Kidney epithelial cell (primary cell): Measurements from ENCODE around the gene GBE1. TPM values are rescaled to one million over a fixed set of nuclear protein-coding genes. Genes with fewer than 3 reads are reported as not detected.

Source experiments
- DNase-seq: peaks from one replicate; pipeline ENCODE4 v3.0.0-alpha.2; 2010; ENCODE audit warnings: low read depth
- H3K27me3 ChIP-seq: 2 replicates; pipeline ENCODE4 v1.6.0; 2011; ENCODE audit warnings: low read length; ENCODE audit not compliant: control insufficient read depth, insufficient read depth
- H3K36me3 ChIP-seq: 2 replicates; pipeline ENCODE4 v1.5.1; 2011; ENCODE audit warnings: low read length; ENCODE audit not compliant: control insufficient read depth, insufficient read depth
- H3K4me3 ChIP-seq: 2 replicates; pipeline ENCODE4 v1.5.1; 2011; ENCODE audit warnings: low read depth, mild to moderate bottlenecking, control low read depth, low read length
- total RNA-seq: library from RNA; depleted of rRNA; stranded (reverse); fragments of >200 nt; gene quantifications from 2 replicates; pipeline ENCODE4 v1.2.3, GENCODE V29; 2015
- TF ChIP-seq, protein P1 (sequence below): IDR thresholded peaks from 2 replicates; pipeline ENCODE4 v1.5.1; 2011; ENCODE audit warnings: mild to moderate bottlenecking, moderate library complexity, low read length, control low read depth, inconsistent platforms; ENCODE audit not compliant: insufficient read depth, poor library complexity, severe bottlenecking

The GBE1 gene
- total RNA-seq, 1 donor from 2014 or later, result 30.8 TPM

DNA sequence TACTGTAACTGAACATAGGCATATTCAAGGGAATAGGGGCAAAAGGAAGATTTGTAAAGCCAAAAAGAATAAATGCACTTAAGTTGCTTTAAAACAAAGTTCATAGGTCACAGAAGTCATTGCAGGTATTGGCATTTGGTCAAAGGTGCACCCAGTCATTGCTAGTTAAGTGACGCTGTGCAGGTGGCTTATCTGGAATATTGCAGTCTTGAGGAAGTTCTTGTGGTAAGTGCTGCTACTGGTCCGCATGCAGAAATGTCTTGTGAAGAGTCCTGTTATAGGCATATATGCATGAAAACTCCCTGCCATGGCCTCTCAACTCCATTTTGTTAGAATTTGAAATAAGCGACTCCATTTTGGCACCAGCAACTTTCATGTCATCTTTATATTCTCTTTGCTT, 293.1 kb downstream of the GBE1 start:
- Histone ChIP-seq H3K27me3 (no peaks in the 10 kb centered on the region), H3K4me3 (no peak overlapping the region), H3K36me3 (no peaks in the 10 kb centered on the region)
- TF ChIP-seq, protein P1, sequence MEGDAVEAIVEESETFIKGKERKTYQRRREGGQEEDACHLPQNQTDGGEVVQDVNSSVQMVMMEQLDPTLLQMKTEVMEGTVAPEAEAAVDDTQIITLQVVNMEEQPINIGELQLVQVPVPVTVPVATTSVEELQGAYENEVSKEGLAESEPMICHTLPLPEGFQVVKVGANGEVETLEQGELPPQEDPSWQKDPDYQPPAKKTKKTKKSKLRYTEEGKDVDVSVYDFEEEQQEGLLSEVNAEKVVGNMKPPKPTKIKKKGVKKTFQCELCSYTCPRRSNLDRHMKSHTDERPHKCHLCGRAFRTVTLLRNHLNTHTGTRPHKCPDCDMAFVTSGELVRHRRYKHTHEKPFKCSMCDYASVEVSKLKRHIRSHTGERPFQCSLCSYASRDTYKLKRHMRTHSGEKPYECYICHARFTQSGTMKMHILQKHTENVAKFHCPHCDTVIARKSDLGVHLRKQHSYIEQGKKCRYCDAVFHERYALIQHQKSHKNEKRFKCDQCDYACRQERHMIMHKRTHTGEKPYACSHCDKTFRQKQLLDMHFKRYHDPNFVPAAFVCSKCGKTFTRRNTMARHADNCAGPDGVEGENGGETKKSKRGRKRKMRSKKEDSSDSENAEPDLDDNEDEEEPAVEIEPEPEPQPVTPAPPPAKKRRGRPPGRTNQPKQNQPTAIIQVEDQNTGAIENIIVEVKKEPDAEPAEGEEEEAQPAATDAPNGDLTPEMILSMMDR, result no peak
- DNase-seq, result no peak

DNA sequence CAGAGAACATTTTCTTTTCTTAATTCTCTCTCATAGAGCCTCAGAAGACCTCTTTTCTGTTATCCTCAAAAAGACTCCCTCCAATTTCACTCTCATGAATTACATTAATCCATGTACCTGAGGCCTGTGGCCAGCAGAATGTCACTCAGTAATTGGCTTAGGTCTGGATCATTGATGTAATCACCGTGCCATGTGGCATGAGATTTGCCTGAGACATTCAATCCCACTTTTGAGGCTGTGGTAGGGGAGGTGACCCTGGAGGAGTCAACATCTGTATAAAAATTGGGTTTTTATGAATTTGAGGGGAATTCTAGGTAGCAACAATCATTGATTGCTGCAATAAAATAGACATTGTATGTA, 295.3 kb downstream of the GBE1 start:
- no peak overlapping the region for H3K4me3 ChIP-seq
- no peaks in the 10 kb centered on the region for H3K27me3 ChIP-seq
- H3K36me3 ChIP-seq, result no peaks in the 10 kb centered on the region
- no peak for DNase-seq
- TF ChIP-seq, protein P1, result no peak

DNA sequence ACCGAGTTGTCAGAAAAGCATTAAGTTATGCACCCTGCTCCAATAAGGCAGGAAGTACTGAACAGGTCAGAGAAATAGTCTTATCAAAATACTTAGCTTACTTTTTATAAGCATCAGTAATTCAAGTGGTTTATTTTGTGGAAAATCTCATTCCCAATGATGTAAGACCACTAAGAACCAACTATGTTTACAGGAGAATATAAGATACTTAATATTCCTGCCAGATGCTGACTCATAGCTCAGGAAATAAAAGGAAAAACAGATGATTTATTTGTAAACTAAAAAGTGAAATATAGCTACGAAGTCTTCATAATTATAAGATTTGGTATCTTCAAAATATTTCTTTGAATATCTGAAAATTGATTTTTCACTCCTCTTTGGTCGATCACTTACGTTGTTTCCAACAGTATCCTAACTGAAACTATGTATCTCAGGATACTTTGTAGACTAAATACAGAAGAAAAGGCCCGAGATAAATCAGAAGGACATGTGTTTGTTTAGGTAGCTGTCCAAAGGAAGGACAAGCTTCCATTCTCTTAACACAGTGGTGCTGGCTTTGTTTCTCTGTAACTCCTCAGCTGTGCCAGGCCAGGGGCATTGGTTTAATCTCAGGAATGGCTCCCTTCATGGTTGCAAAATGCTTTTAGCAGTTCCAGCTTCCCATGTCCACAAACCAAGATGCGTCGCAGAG, 295.8 kb downstream of the GBE1 start:
- no peaks in the 10 kb centered on the region for H3K36me3 ChIP-seq
- TF ChIP-seq, protein P1, result no peak
- no peaks in the 10 kb centered on the region for H3K27me3 ChIP-seq
- no peak overlapping the region for H3K4me3 ChIP-seq
- DNase-seq, result no peak

DNA sequence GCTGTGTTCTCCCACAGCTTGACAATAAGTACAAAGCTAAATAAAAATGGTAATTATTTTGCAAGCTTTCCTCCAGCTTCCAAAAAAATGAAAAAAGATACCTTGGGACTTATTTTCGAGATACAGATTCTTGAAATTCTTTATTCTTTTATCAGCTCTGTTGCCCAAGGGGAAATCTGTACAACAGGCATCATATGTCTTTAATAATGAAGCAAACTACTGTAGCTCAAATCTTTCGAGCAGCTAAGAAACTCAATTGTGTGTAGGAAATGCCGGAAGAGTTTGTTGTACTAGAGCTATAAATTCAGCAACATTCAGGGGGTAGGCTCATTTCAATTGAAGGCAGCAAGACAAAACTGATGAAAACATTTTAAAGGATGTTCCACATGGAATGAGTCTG, 297.7 kb downstream of the GBE1 start:
- TF ChIP-seq, protein P1, result no peak
- no peak for DNase-seq

DNA sequence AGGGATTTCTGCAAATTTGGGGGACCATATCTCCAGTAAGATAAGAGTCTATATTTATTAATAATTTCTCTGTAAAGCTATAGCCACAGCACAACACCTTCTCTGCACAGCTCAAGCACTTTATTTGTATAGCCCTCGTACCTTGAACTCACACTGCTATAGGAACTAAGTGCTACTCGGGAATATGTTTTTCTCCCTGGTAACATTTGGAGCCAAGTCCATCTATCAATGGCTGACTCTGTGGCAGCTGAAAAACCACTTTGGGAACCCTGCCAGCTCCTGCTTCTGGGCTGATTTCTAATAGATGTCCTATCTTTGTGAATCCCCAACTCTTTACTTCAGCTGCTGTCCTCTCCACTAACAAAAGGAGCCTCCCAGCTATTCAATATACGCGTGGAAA, 298.5 kb downstream of the GBE1 start:
- no peak overlapping the region for H3K4me3 ChIP-seq
- no peaks in the 10 kb centered on the region for H3K27me3 ChIP-seq
- DNase-seq, result no peak
- H3K36me3 ChIP-seq, result no peaks in the 10 kb centered on the region
- TF ChIP-seq, protein P1, result no peak

More for the DNA sequence above, 297.7 kb downstream of the GBE1 start:
- Histone ChIP-seq H3K27me3 (no peaks in the 10 kb centered on the region), H3K4me3 (no peak overlapping the region), H3K36me3 (no peaks in the 10 kb centered on the region)

DNA sequence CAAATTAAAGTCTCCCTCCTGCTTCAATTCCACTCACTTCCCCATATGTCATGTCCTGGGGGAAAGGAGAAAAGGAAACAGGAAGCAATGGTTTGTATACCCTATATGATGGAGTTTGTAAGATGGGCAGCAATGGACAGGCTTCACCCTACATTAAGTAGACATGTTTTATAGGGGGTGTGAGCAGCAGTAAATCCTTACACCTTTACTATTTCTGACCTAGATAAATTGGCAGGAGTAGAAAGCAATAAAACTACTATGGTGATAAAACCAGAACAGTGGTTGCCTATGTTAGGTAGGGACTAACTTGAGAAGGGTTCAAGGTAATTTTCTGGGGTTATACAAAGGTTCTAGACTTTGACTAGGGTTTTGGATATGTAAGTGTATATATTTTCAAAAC, 301.7 kb downstream of the GBE1 start:
- Histone ChIP-seq H3K4me3 (no peak overlapping the region), H3K36me3 (no peaks in the 10 kb centered on the region), H3K27me3 (no peaks in the 10 kb centered on the region)
- DNase-seq, result no peak
- TF ChIP-seq, protein P1, result no peak
